Measurements from ENCODE around the gene MARCHF3.
"Not testable (repeated sequence)": the region's sequence is repeated elsewhere in the genome, so short reads cannot be mapped to it uniquely, and the experiment has no call there.

Gene MARCHF3

DNA sequence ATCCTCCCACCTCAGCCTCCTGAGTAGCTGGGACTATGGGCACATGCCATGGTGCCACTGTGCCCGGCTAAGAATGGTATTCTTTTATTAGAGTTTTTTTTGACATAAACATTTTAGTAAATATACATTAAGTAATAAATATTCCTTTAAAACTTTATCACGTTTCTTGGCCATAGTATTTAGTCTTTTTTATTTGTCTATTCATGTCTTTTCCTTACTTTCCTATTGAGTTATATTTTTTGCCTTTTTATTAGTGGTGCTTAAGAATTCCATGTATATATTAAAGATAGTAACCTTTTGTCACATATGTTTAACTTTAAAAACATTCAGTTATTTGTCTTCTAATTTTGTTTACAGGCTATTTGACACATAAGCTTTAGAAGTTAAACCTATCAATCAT is 73.4 kb downstream of the MARCHF3 start:
- no peak for DNase-seq (ENCODE audit: low read depth in 4 of 4, low spot score in 1 of 4)

GRCh38 chr5:126954981-126955380 is 75.4 kb downstream of the MARCHF3 start:
- no peak for DNase-seq (ENCODE audit: low read depth in 4 of 4, low spot score in 1 of 4)

DNA sequence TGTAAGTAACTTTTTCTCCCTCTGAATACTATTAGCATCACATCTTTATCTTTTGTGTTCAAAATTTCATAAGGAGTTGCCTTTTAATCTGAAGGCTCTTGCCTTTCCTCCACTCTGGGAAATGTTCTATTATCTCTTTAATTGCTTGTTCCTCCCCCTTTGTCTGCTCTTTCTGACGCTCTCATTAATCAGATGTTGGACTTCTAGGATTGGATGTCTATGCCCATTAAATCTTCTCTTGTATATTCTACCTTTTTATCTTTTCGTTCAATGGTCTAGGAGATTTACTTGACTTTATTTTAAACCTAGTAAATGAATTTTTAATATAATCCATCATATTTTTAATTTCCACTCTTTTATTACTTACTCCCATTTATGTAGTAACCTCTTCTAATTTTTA is 76.7 kb downstream of the MARCHF3 start:
- DNase-seq (ENCODE audit: low read depth in 4 of 4, low spot score in 1 of 4): no peak

DNA sequence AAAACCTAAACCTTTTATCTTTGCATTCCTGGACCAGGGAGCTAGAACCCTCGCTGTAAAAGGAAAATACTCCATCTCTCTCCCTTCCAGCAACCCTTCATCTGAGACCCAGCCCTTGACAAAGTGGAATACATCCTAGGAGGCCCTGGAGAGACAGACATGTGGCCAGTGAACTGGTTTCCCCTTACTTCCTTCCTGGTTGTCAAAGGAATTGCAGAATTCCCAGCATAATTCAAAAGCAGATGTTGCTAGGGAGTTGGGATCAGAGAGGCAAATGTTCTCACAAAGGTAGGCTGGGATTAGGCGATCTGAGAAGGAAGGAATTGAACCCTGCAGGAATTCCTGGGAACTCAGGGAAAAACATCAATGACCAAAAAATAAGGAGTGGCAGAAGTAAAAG is 80.9 kb downstream of the MARCHF3 start:
- DNase-seq (ENCODE audit: low read depth in 4 of 4, low spot score in 1 of 4): no peak

GRCh38 chr5:126948453-126948852 is 81.9 kb downstream of the MARCHF3 start:
- DNase-seq (ENCODE audit: low read depth in 4 of 4, low spot score in 1 of 4): no peak

GRCh38 chr5:126948011-126948355 is 82.4 kb downstream of the MARCHF3 start:
- DNase-seq (ENCODE audit: low read depth in 4 of 4, low spot score in 1 of 4): no peak

DNA sequence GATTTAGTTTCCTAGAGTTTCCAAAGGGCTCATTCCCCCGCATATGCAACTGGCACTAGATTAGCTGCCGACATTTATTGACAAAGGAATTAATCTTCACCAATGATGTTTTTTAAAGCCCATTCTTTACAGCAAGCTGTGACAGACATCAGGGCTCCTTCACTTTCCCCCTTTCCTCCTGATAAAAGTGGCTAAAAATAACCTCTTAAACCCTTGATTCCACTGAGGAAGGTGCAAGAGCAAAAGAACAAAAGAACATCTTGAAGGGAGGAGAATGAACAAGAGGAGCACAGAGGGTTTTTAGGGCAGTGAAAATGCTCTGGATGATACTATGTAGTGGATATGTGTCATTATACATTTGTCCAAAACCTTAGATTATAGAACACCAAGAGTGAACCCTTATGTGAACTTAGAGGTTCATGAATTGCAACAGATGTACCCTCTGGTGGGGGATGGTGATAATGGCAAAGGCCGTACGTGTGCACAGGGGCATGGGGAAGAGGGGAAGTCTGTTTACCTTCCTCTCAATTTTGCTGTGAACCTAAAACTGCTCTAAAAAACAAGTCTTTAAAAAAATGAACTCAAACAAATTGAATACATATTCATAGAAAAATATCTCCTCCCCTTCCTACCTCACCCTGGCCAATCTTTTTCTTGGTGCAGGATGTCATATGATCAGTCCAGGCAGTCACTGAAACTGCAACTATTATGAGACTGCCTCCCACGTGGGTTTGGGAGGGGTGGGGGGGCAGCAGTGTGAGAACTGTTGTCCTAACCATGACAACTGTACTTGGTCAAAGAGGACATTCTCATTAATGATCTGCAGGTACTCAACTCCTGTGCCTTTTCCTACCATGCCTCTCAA is 83.0 kb downstream of the MARCHF3 start:
- DNase-seq (ENCODE audit: low read depth in 4 of 4, low spot score in 1 of 4): no peak

DNA sequence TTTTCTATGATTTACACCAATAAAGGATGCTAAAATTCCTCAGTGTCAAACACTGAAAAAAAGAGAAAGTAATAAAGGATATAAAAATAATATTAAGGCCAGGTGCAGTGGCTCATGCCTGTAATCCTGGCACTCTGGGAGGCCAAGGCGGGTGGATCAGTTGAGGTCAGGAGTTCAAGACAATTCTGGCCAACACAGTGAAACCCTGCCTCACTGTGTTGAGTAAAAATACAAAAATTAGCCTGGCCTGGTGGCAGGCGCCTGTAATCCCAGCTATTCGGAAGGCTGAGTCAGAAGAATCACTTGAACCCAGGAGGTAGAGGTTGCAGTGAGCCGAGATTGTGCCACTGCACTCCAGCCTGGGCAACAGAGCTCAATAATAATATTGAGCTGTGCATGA is 87.5 kb downstream of the MARCHF3 start:
- DNase-seq (ENCODE audit: low read depth in 4 of 4, low spot score in 1 of 4): not testable (repeated sequence)

DNA sequence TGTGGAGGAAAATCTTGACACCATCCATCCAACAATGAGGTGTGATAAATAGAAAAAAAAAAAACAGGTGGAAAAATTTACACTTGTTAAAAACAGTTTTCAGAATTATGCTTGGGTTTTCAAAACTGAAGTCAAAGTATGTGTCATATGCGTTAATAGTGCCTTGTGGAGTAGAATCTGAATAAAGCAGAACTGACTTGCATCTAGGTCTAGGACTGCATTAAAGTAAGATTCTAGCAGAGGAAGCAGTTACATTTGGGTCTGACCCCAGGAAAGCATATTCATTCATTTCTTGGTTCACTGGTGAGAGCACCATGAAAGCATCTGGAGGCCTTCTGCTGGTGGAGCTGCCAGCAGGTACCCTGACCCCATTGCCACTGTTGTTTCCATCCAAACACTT is 89.0 kb downstream of the MARCHF3 start:
- no peak for DNase-seq (ENCODE audit: low read depth in 4 of 4, low spot score in 1 of 4)

DNA sequence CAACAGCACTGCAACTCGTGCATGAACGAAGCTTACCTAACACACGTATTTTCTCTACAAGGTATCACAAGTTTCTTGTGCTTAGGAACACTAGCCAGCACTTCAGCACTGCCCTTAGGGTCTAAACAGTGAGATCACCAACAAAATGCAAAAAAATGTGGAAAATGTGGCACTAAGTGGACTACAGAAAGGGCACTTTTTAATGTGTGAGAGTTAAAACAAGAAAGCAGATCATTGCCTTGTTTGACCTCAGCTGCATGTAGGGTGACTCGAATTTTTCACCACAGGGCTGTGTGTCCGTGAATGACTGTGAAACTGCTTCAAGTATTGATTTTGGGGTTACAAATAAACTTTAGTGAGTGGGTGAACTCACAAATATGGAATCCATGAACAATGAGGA is 90.5 kb downstream of the MARCHF3 start:
- DNase-seq (ENCODE audit: low read depth in 4 of 4, low spot score in 1 of 4): no peak

DNA sequence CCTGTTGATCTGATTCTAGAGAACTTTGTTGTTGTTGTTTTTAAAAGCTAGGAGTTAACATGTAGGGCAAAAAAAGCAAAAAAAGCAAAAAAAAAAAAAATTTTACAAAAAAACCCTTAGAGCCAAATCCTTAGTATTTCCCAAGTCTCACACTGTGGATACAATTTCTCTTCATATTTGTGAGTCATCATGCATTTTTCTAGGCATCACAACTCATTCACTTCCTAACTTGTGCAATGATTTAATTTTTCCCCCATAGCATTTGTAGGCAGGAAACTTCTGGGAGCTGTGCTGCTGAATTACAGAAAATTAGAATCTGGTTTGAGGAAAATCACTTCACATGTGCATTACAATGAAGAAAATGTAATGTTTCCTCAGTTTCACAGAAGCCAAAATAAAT is 91.9 kb downstream of the MARCHF3 start:
- no peak for DNase-seq (ENCODE audit: low read depth in 4 of 4, low spot score in 1 of 4)

DNA sequence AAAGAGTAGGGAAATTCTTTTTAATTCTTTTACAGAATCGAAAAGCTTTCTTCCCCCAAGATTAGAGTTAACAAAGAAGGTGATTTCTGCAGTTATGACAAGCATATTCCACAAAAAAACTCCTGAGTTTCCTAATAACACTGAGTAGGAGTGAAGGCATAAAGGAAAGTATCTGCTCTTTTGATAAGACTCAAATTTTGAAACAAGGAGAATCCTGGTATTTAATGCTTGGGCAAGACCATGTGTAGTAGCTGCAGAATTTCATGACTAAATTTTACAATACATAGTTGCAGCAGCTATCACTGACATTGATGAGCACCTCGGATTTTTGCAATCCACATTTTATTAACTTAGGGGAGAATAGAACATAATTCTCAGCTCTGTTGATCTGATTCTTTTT is 92.6 kb downstream of the MARCHF3 start:
- no peak for DNase-seq (ENCODE audit: low read depth in 4 of 4, low spot score in 1 of 4)

GRCh38 chr5:126936775-126937418 is 93.5 kb downstream of the MARCHF3 start:
- no peak for DNase-seq (ENCODE audit: low read depth in 4 of 4, low spot score in 1 of 4)

DNA sequence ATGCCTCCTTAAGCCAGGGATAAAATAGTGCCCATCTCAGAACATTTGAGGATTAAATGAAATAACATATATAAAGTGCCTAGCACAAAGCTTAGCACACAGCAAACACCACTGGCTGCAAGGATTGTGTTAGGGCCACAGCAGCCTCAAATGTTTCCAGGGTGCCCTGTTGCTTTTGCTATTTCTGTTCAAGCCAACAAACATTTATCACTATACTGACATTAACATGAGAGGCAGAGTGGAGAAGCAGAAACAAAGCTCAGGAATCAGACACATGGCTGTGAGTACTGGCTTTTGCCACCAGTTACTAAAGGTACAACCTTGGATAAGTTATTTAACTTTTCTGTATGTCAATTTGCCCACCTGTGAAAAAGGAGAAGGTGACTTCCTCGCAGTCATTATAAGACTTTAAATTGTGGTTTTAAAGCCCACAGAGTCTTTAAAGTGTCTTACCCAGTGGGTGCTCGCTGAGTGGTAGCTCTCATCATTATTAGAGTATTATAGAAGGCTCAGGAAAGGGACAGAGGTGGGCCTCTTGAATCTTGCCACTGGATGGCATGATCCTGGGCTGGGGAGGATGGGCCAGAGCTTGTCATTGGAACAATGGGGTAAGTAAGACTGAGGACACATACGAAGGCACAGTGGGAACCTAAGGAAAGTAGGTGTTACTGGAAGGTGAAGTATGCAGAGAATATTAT is 98.2 kb downstream of the MARCHF3 start:
- DNase-seq (ENCODE audit: low read depth in 4 of 4, low spot score in 1 of 4): no peak

GRCh38 chr5:126928041-126928440 is 102.3 kb downstream of the MARCHF3 start:
- no peak for DNase-seq (ENCODE audit: low read depth in 4 of 4, low spot score in 1 of 4)

DNA sequence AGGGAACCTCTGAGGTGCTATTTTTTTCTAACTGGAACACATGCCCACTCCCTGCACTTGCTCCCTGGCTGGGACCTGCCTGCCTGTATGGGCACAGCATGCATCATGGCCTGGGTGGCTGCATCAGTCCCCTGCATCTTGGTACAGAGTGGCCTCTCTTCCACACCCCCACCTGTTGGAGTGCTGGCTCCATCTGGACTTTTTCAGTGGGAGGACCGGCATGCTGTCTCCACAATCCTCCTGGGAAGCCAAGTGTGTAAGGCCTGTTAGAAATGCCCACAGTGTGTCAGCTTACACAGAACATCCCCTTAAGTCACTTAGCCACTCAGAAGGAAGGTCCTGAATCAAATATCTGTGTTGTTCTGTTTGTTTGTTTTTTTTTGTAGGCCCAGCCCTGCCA is 102.9 kb downstream of the MARCHF3 start:
- no peak for DNase-seq (ENCODE audit: low read depth in 4 of 4, low spot score in 1 of 4)

DNA sequence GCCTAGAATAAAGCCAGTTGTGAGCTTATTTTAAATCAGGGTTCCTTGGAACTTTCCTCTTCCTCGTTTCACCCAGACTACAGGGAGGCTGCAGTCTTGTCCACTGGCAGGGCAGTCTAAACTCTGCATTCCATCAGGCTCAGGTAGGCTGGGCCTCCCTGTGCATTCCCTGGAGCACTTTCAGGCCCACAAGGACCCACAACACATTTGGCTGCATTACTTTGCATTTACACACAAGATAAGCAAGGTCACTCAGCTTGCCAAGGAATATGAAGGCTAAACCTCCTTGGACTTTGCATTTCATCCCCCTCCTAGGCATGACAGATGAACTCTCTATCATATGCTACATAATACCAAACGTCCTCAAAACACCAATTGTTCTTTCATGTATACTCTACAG is 104.2 kb downstream of the MARCHF3 start:
- no peak for DNase-seq (ENCODE audit: low read depth in 4 of 4, low spot score in 1 of 4)

- no peak for DNase-seq (ENCODE audit: low read depth in 4 of 4, low spot score in 1 of 4)
These were observed 104.9 kb downstream of the MARCHF3 start for GRCh38 chr5:126925482-126925881.

- DNase-seq (ENCODE audit: low read depth in 4 of 4, low spot score in 1 of 4): no peak
These were observed 105.9 kb downstream of the MARCHF3 start for GRCh38 chr5:126924331-126925033.

DNA sequence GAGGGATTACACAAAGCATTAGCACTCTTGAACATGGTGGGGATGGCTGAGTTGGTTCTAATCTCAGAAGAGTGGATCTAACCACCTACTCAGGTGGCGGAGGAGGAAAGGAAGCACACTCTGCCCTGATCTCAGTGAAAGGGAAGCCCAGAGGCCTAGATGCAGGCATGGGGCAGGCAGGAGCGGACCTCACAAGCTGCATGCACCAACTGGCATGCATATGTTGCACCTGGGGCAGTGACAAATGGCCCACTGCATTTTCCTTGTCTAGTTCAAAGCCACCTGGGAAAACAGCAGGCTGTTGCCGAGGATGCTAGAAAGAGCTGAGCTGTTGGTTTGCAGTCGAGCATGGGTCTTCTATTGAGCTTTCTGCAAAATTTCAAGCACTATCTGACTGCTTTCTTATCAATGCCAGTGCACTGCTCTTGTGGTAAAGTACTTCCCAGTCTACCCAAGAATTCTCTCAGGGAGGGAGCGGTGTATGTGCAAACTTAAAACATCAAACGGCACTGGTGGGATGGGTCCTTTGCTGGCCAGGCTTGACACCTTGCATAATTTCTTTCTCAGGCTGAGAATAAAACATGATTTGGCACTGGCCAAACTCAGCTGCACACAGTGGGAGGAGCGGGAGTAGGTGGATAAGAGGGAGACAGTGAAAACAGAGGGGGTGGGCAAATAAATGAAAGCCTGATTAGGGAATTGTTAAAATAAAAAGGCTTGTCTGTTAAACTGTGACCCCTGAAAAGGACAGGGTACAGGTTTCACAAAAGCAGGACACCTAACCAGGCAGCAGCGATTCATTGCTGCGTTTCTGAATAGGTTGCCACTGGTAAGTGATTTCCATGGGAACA is 108.9 kb downstream of the MARCHF3 start:
- no peak for DNase-seq (ENCODE audit: low read depth in 4 of 4, low spot score in 1 of 4)

DNA sequence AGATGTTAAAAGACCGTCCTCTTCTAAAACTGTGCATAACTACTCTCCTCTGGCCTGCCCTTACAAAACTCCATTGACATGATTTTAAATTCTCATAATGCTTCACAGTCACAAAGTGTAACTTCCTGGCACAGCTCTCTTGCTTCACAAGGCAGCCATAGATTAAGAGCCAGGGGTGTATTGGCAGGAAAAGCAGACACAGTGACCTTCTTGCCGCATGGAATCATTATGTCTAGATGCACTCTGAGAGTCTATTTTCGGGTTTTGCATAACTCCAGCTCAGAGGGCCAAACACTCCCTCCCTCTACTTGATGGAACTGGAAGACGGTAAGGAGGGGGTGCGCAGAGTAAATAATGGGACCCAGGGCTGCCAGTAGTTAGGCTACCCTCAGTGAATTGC is 110.1 kb downstream of the MARCHF3 start:
- DNase-seq (ENCODE audit: low read depth in 4 of 4, low spot score in 1 of 4): no peak
